Measurements from ENCODE around the gene ERC1.

The ERC1 gene

GRCh38 chr12:1369938-1370500 lies 379.0 kb downstream of the ERC1 start:
- no peak for DNase-seq (ENCODE audit: extremely low spot score)
- POLR2A ChIA-PET, result no interaction called here
- TF ChIP-seq CTCF (IDR thresholded peaks at IDR 0.05; ENCODE audit: control extremely low read depth, extremely low read depth, low read depth, missing control alignments), result no peak
- CTCF ChIA-PET, result interaction anchor here (1.1 to 1.7 kb wide), 4 partner anchors 12 to 252 kb away, joined by 3 to 6 read pairs (median 5); no protein-coding TSS in a partner anchor

- TF ChIP-seq CTCF (IDR thresholded peaks at IDR 0.05; ENCODE audit: control extremely low read depth, extremely low read depth, low read depth, missing control alignments), result no peak
- POLR2A ChIA-PET, result no interaction called here
- CTCF ChIA-PET, result no interaction called here
- DNase-seq (ENCODE audit: extremely low spot score), result no peak
These were observed 383.1 kb downstream of the ERC1 start for GRCh38 chr12:1373901-1374735.

- POLR2A ChIA-PET, result no interaction called here
- CTCF ChIA-PET, result no interaction called here
- DNase-seq (ENCODE audit: extremely low spot score), result no peak
- TF ChIP-seq CTCF (IDR thresholded peaks at IDR 0.05; ENCODE audit: control extremely low read depth, extremely low read depth, low read depth, missing control alignments), result no peak
These were observed 384.3 kb downstream of the ERC1 start for GRCh38 chr12:1375323-1375722.

GRCh38 chr12:1377117-1377516 lies 386.1 kb downstream of the ERC1 start:
- DNase-seq (ENCODE audit: extremely low spot score), result no peak
- ChIA-PET CTCF (no interaction called here), POLR2A (no interaction called here)
- TF ChIP-seq CTCF (IDR thresholded peaks at IDR 0.05; ENCODE audit: control extremely low read depth, extremely low read depth, low read depth, missing control alignments), result no peak

GRCh38 chr12:1377681-1378080 lies 386.7 kb downstream of the ERC1 start:
- no peak for TF ChIP-seq CTCF (IDR thresholded peaks at IDR 0.05; ENCODE audit: control extremely low read depth, extremely low read depth, low read depth, missing control alignments)
- CTCF ChIA-PET, result no interaction called here
- no peak for DNase-seq (ENCODE audit: extremely low spot score)
- POLR2A ChIA-PET, result no interaction called here

- no peak for DNase-seq (ENCODE audit: extremely low spot score)
- ChIA-PET CTCF (interaction anchor here (0.8 kb wide), 1 partner anchor 262 kb away, joined by 3 read pairs; no protein-coding TSS in a partner anchor), POLR2A (no interaction called here)
- TF ChIP-seq CTCF (IDR thresholded peaks at IDR 0.05; ENCODE audit: control extremely low read depth, extremely low read depth, low read depth, missing control alignments), result no peak
These were observed 389.3 kb downstream of the ERC1 start for GRCh38 chr12:1380171-1380851.
